GM23248 (cell line): ENCODE results near the gene ZCCHC24.

Source experiments
- EZH2 ChIP-seq: fragments of 200-600 bp; sonication (generic); IDR thresholded peaks from 2 replicates; pipeline ENCODE4 v1.6.1; 2018; ENCODE audit warnings: antibody characterized with exemption, mild to moderate bottlenecking; ENCODE audit not compliant: insufficient read depth, poor library complexity, severe bottlenecking
- EZH2phosphoT487 ChIP-seq: fragments of 200-600 bp; sonication (generic); IDR thresholded peaks from 2 replicates; pipeline ENCODE4 v1.6.1; 2018; ENCODE audit warnings: antibody characterized with exemption, moderate library complexity, mild to moderate bottlenecking, low read depth; ENCODE audit not compliant: insufficient read depth

DNA sequence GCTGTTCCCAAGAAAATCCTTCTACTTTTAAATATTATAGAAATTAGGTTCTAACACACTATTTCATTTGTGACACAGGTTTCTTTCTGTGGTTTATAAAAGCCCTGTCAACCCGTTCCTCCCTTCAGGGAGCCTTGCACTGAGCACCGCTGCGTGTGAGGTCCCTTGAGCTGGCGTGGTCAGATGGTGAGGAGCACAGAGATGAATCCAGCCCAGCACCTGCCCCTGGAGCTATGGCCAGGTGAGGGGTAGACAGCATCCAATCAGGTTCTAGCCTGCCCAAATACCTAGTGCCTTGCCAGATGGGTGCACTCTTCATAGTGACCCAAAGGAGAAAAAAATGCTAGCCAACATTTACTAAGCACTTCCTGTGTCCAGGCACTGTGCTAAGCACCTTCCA is 15.7 kb downstream of the ZCCHC24 start:
- TF ChIP-seq EZH2 (no peak), EZH2phosphoT487 (no peak)
